ENCODE measurements around the gene NUTM1. TPM values are rescaled to one million over a fixed set of nuclear protein-coding genes. Genes with fewer than 3 reads are reported as not detected.

NUTM1 gene
- not detected for total RNA-seq

GRCh38 chr15:34342737-34343575 is at the start of gene NUTM1, which contains the start of gene NOP10:
NUTM1 (plus strand) TSS chr15:34343315; CDS start chr15:34343697, 382 bp downstream.
NOP10 (minus strand) TSS chr15:34343136; CDS start chr15:34343073, 63 bp downstream.

GRCh38 chr15:34337557-34338306 is 5.4 kb upstream of the NUTM1 start, which contains the start of gene SLC12A6:
SLC12A6 (minus strand) TSS chr15:34337781; CDS start chr15:34336680, 1,101 bp downstream.

GRCh38 chr15:34367101-34368081 is 24.3 kb downstream of the NUTM1 start, which contains the start of gene LPCAT4:
LPCAT4 (minus strand) TSS chr15:34367196; CDS start chr15:34367100, 96 bp downstream.

Other genes with a start within 250 kb of the NUTM1 start
- gene EMC7, start 241.5 kb upstream of the NUTM1 start, total RNA-seq = 24.5 TPM
- gene PGBD4, start 241.2 kb upstream of the NUTM1 start, total RNA-seq = 2.1 TPM
- gene KATNBL1, start 133.2 kb upstream of the NUTM1 start, total RNA-seq = 110 TPM
- 107 TPM for gene EMC4, start 118.3 kb upstream of the NUTM1 start, total RNA-seq
- 61.6 TPM for gene SLC12A6, start 5.5 kb upstream of the NUTM1 start, total RNA-seq
- 58.9 TPM for gene NOP10, start 179 bp upstream of the NUTM1 start, total RNA-seq
- gene LPCAT4, start 23.9 kb downstream of the NUTM1 start, total RNA-seq = 19.2 TPM
- gene GOLGA8A, start 94.5 kb downstream of the NUTM1 start, total RNA-seq = 75.0 TPM
- 71.0 TPM for gene GOLGA8B, start 240.3 kb downstream of the NUTM1 start, total RNA-seq